ENCODE measurements around the gene CPLX1. TPM values are rescaled to one million over a fixed set of nuclear protein-coding genes. Genes with fewer than 3 reads are reported as not detected.

Gene CPLX1
- total RNA-seq, 2 experiments from 2014 or later: 2.5 to 3.0 TPM

- Mint-ChIP-seq H3K27ac (no peak overlapping the region), H3K36me3 (ENCODE audit: low read depth) (peaks cover 47% of the 10 kb centered on the region), H3K4me1 (no peaks in the 10 kb centered on the region), H3K4me3 (no peak overlapping the region), H3K27me3 (no peaks in the 10 kb centered on the region), H3K9me3 (peaks cover 12% of the 10 kb centered on the region)
- no peak for DNase-seq
- ChIA-PET CTCF (no interaction called here), POLR2A (no interaction called here)
These were observed 23.0 kb upstream of the CPLX1 start for GRCh38 chr4:848803-849477.

DNA sequence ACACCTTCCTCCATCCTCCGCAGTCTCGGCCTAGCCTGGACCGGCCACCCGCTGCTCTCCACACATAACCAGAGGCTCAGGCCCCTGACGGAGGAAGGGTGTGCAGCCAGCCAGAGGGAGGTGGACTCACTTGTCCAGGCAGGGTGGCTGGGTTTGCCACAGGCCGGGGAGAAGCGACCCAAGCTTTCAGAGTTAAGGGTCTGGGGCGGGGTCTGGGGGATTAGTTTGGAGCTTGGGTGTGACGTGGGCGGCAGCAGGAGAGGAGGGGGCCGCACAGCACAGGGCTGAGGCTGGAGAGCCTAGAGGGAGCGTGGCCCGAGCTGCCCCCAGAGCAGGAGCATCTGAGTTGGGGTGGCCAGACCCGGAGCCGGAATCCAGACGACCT is 22.4 kb upstream of the CPLX1 start:
- Mint-ChIP-seq H3K4me1 (no peaks in the 10 kb centered on the region), H3K27ac (no peak overlapping the region), H3K36me3 (ENCODE audit: low read depth) (peaks cover 48% of the 10 kb centered on the region), H3K27me3 (no peaks in the 10 kb centered on the region), H3K4me3 (no peak overlapping the region), H3K9me3 (peaks cover 12% of the 10 kb centered on the region)
- CTCF ChIA-PET: no interaction called here
- no peak for DNase-seq
- POLR2A ChIA-PET: no interaction called here

GRCh38 chr4:845836-846251 is 19.9 kb upstream of the CPLX1 start:
- H3K27me3 Mint-ChIP-seq: no peaks in the 10 kb centered on the region
- H3K9me3 Mint-ChIP-seq: peaks cover 18% of the 10 kb centered on the region
- H3K4me3 Mint-ChIP-seq: no peak overlapping the region
- H3K27ac Mint-ChIP-seq: no peak overlapping the region
- POLR2A ChIA-PET: interaction anchor here (1.1 kb wide), 1 partner anchor 39 kb away, joined by 3 read pairs; no protein-coding TSS in a partner anchor
- CTCF ChIA-PET: no interaction called here
- DNase-seq: no peak
- peaks cover 47% of the 10 kb centered on the region for H3K36me3 Mint-ChIP-seq (ENCODE audit: low read depth)
- peaks cover 1% of the 10 kb centered on the region for H3K4me1 Mint-ChIP-seq

DNA sequence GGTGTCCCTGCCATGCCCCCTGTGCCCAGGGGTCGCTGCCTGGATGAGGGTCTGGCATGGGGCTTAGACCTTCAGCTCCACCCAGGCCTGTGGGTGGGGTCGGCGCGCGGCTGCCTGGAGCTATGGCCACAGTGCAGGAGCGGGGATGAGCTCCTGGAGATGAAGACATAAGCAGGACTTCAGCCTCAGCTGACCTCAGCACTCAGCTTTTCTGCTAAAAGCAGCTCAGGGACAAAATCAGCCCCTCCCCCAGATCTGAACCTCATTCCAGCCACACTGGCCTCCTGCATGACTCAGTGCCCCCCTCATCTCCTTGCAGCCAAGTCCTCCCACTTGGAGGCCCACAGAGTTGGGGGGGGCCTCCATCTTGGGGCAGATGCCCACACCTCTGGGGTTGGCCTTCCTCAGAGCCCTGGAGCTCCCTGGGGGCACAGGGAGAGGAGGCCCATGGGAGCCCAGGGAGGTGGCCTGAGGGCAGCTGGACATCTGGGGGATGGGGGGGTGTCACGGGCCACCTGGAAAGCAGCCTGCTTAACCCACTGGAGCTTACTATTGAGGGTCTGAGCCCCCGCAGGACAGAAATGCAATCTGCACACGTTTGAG is 19.4 kb upstream of the CPLX1 start:
- Mint-ChIP-seq H3K4me3 (no peak overlapping the region), H3K9me3 (peaks cover 18% of the 10 kb centered on the region), H3K27me3 (no peaks in the 10 kb centered on the region), H3K27ac (no peak overlapping the region), H3K4me1 (peaks cover 4% of the 10 kb centered on the region), H3K36me3 (ENCODE audit: low read depth) (peaks cover 44% of the 10 kb centered on the region)
- ChIA-PET CTCF (no interaction called here), POLR2A (interaction anchor here (1.1 kb wide), 1 partner anchor 39 kb away, joined by 3 read pairs; no protein-coding TSS in a partner anchor)
- DNase-seq: no peak

- ChIA-PET POLR2A (interaction anchor here (1.1 kb wide), 1 partner anchor 40 kb away, joined by 3 read pairs; no protein-coding TSS in a partner anchor), CTCF (no interaction called here)
- H3K9me3 Mint-ChIP-seq: peaks cover 18% of the 10 kb centered on the region
- no peak overlapping the region for H3K4me3 Mint-ChIP-seq
- H3K27me3 Mint-ChIP-seq: peaks cover 2% of the 10 kb centered on the region
- H3K36me3 Mint-ChIP-seq (ENCODE audit: low read depth): peaks cover 44% of the 10 kb centered on the region
- no peak overlapping the region for H3K27ac Mint-ChIP-seq
- peaks cover 9% of the 10 kb centered on the region for H3K4me1 Mint-ChIP-seq
- DNase-seq: no peak
These were observed 18.9 kb upstream of the CPLX1 start for GRCh38 chr4:844752-845232.

- ChIA-PET CTCF (no interaction called here), POLR2A (no interaction called here)
- Mint-ChIP-seq H3K27me3 (peaks cover 5% of the 10 kb centered on the region), H3K9me3 (peaks cover 25% of the 10 kb centered on the region), H3K36me3 (ENCODE audit: low read depth) (peaks cover 23% of the 10 kb centered on the region), H3K4me1 (peaks cover 14% of the 10 kb centered on the region), H3K27ac (peak overlapping the region; percentile 27), H3K4me3 (no peak overlapping the region)
- DNase-seq: no peak
These were observed 13.9 kb upstream of the CPLX1 start for GRCh38 chr4:839675-840443.

DNA sequence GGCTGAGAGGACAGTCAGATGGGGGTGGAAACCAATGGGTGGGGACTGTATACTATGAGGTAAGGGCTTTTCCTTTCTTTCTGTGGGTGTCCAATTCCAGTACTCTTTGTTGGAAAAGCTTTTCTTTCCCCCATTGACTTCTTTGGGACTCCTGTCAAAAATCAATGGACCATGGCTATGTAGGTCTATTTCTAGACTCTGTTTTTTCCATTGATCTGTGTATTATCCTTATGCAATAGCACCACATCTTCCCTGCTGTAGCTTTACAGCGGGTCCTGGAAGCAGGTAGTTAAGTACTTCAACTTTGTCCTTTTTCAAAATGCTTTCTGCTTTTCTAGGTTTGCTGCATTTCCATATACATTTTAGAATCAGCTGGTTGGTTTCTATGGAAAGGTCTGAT is 11.8 kb upstream of the CPLX1 start:
- Mint-ChIP-seq H3K27ac (no peak overlapping the region), H3K4me3 (no peak overlapping the region), H3K36me3 (ENCODE audit: low read depth) (peaks cover 16% of the 10 kb centered on the region), H3K4me1 (peaks cover 18% of the 10 kb centered on the region), H3K9me3 (peaks cover 19% of the 10 kb centered on the region), H3K27me3 (peaks cover 5% of the 10 kb centered on the region)
- ChIA-PET POLR2A (no interaction called here), CTCF (no interaction called here)
- DNase-seq: no peak

- Mint-ChIP-seq H3K4me3 (no peak overlapping the region), H3K27ac (no peak overlapping the region), H3K27me3 (peaks cover 5% of the 10 kb centered on the region), H3K36me3 (ENCODE audit: low read depth) (peaks cover 10% of the 10 kb centered on the region), H3K9me3 (peaks cover 16% of the 10 kb centered on the region), H3K4me1 (peaks cover 18% of the 10 kb centered on the region)
- no peak for DNase-seq
- ChIA-PET CTCF (no interaction called here), POLR2A (no interaction called here)
These were observed 10.9 kb upstream of the CPLX1 start for GRCh38 chr4:836750-837301.

DNA sequence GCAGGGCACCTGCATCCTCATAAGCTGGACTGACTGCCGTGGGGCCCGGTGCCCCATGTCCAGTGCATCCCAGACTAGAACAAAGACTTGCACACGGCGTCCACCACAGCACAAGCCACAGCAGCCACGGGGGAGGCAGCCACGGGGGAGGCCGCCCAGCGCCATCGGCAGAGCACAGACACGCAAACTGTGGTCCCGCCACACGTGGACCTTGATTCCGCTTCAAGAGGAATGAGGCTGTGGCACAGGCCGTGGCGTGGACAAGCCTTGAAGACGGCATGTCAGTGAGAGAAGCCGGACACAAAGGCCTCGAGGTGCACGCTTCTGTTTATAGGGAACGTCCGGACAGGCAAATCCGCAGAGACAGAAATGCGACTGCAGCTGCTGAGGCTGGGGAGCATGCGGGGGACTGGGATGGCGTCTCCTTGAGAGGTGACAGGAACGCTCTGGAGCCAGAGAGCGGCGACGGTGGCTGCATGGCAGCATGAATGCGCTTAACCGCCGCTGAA is 10.1 kb upstream of the CPLX1 start:
- POLR2A ChIA-PET: no interaction called here
- peaks cover 17% of the 10 kb centered on the region for H3K4me1 Mint-ChIP-seq
- no peak overlapping the region for H3K4me3 Mint-ChIP-seq
- no peak overlapping the region for H3K27ac Mint-ChIP-seq
- peaks cover 7% of the 10 kb centered on the region for H3K36me3 Mint-ChIP-seq (ENCODE audit: low read depth)
- DNase-seq: no peak
- peaks cover 5% of the 10 kb centered on the region for H3K27me3 Mint-ChIP-seq
- CTCF ChIA-PET: no interaction called here
- H3K9me3 Mint-ChIP-seq: peaks cover 14% of the 10 kb centered on the region

GRCh38 chr4:835148-836002 is 9.4 kb upstream of the CPLX1 start:
- ChIA-PET POLR2A (no interaction called here), CTCF (no interaction called here)
- Mint-ChIP-seq H3K27ac (no peak overlapping the region), H3K27me3 (peaks cover 5% of the 10 kb centered on the region), H3K4me1 (peaks cover 14% of the 10 kb centered on the region), H3K4me3 (no peak overlapping the region), H3K36me3 (ENCODE audit: low read depth) (peaks cover 7% of the 10 kb centered on the region), H3K9me3 (peaks cover 14% of the 10 kb centered on the region)
- DNase-seq: no peak

DNA sequence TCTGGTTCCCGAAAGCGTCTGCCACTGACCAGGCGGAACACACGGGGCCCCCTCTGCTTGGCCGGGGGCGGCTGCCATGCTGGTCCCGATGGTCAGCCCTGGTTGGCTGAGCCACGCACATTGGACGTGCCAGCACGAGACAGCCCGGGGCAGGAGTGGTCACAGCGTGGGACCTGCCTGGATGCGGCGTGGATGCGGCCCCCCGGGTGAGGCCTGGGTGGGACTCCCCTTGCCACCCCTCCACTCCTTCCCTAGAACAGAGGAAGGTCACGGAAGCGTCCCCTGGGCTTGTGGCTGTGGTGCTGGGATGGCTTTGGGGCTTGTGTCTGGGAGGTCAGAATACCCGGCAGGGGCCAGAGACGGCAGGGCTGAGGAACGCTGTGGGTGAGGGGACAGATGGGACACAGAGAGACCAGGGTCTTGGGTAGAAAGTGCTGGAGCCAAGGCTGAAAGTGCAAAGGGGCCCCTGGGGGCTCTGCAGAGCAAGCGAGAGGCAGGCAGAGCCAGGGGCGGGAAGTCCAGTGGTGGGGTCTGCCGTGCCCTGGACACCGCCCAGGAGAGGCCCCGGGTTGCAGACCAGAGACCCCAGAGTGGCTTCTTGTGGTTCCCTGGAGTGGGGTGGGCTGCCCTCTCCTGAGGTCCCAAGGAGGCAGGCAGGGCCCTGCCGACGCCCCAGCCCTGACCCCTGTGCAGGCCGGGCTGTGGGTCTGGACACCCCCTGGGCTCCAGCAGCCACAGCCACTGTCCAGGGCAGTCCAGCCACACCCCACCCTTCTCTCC is 8.6 kb upstream of the CPLX1 start:
- no peak overlapping the region for H3K27ac Mint-ChIP-seq
- H3K4me3 Mint-ChIP-seq: no peak overlapping the region
- peaks cover 2% of the 10 kb centered on the region for H3K36me3 Mint-ChIP-seq (ENCODE audit: low read depth)
- DNase-seq: no peak
- CTCF ChIA-PET: no interaction called here
- H3K4me1 Mint-ChIP-seq: peaks cover 7% of the 10 kb centered on the region
- POLR2A ChIA-PET: no interaction called here
- peaks cover 3% of the 10 kb centered on the region for H3K27me3 Mint-ChIP-seq
- peaks cover 14% of the 10 kb centered on the region for H3K9me3 Mint-ChIP-seq

DNA sequence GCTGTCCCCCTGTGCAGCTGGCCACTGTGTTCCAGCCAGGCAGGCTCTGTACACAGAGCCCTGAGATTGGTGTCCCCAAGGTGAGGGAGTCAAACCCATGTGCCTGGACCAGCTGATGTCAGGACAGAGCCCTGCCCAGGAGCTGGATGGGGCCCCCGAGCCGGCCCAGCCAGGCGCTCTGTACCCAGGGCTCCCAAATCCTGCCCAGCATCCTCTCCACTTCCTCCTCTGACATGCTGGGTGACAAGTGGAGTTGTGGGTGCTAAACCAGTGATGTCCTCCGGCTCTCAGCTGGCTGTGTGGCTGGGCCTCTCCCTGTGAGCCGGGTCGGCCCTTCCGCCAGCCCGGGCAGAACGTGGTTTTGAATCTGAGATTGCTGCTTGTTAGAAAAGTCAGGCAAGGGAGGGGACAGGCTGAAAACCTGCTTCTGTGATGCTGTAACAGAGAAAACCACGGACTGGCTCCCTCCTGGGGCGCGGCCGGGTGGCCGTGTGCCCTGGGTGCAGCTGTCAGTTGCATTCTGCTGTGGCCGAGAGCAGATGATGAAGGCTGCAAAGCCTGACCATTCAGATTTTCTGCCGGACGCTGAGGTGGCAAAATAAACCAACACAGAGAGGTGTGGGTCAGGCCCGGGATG is 7.9 kb upstream of the CPLX1 start:
- H3K4me3 Mint-ChIP-seq: no peak overlapping the region
- H3K27ac Mint-ChIP-seq: no peak overlapping the region
- CTCF ChIA-PET: no interaction called here
- peaks cover 10% of the 10 kb centered on the region for H3K9me3 Mint-ChIP-seq
- peaks cover 4% of the 10 kb centered on the region for H3K4me1 Mint-ChIP-seq
- POLR2A ChIA-PET: no interaction called here
- H3K27me3 Mint-ChIP-seq: peaks cover 1% of the 10 kb centered on the region
- peaks cover 2% of the 10 kb centered on the region for H3K36me3 Mint-ChIP-seq (ENCODE audit: low read depth)
- DNase-seq: no peak
